Prostate gland (tissue), 2 donors: Measurements from ENCODE around the gene GOLGB1.

Experiments used
- CTCF ChIP-seq, 4 experiments: fragments of 200-600 bp in 2 of 4; fragments of 450-650 bp in 2 of 4; sonication (generic) in 2 of 4; IDR thresholded peaks; 1 replicate in 3 of 4; 2 replicates in 1 of 4; pipeline ENCODE4 v1.5.1; 2016 to 2019; ENCODE audit warnings: antibody characterized with exemption in 4 of 4, mild to moderate bottlenecking in 2 of 4, moderate library complexity in 2 of 4
- POLR2A ChIP-seq: fragments of 450-650 bp; IDR thresholded peaks from one replicate; pipeline ENCODE4 v1.6.1; 2016; ENCODE audit warnings: antibody characterized with exemption, mild to moderate bottlenecking
- POLR2AphosphoS5 ChIP-seq: sonication (generic); formaldehyde crosslinking; IDR thresholded peaks from one replicate; pipeline ENCODE4 v1.6.1; 2017; ENCODE audit warnings: antibody characterized with exemption

GRCh38 chr3:121627622-121628021, 121.9 kb downstream of the GOLGB1 start:
- TF ChIP-seq CTCF (IDR thresholded peaks at IDR 0.05), result no peak
- TF ChIP-seq POLR2A, result no peak
- TF ChIP-seq POLR2AphosphoS5, result no peak
